ENCODE results near the gene SLC12A8.

DNA sequence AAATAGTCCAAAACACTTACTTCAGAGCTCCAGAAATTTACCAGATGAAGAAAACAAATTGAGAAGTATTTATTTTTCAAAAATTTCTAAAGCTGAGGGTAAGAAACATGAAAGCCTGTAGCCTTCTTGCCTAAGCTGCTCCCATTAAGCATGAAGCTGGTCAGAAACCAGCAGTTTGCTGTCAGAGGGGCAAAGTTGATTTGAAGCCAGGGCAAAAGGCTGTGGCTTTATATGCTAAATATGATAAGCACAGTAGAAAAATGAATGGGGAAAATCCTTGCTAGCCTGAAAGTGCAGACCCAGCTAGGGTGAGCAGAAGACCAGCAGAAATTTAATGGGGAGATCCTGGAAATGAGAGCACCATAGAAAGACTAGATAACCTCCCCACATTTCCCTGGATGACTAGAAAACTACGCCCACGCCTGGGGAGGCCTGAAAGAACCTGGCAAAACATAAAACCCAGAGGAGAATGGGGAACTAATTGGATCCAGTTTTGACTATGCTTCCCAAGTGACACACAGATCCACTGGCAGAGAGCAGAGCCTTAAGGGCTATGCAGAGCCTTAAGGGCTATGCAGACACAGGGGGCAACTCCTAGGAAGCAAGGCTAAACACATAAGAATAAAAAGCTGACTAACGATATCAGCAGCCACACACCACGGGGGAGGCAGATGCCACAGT lies 113.8 kb downstream of the SLC12A8 start:
- TF ChIP-seq RAD21 (IDR thresholded peaks at IDR 0.05; ENCODE audit: low read depth) (no peak), CEBPB (IDR thresholded peaks at IDR 0.05) (no peak), YY1 (IDR thresholded peaks at IDR 0.05; ENCODE audit: low read depth) (no peak), EP300 (IDR thresholded peaks at IDR 0.05; ENCODE audit: borderline replicate concordance) (no peak), CREB1 (IDR thresholded peaks at IDR 0.05; ENCODE audit: low read depth) (no peak), TAF1 (IDR thresholded peaks at IDR 0.05; ENCODE audit: low read depth) (no peak), NFIC (IDR thresholded peaks at IDR 0.05) (no peak), ZBTB7A (IDR thresholded peaks at IDR 0.05; ENCODE audit: low read depth) (no peak), TEAD4 (IDR thresholded peaks at IDR 0.05) (no peak), FOXM1 (IDR thresholded peaks at IDR 0.05; ENCODE audit: borderline replicate concordance, low read depth) (no peak)
- TF ChIP-seq, protein P1, sequence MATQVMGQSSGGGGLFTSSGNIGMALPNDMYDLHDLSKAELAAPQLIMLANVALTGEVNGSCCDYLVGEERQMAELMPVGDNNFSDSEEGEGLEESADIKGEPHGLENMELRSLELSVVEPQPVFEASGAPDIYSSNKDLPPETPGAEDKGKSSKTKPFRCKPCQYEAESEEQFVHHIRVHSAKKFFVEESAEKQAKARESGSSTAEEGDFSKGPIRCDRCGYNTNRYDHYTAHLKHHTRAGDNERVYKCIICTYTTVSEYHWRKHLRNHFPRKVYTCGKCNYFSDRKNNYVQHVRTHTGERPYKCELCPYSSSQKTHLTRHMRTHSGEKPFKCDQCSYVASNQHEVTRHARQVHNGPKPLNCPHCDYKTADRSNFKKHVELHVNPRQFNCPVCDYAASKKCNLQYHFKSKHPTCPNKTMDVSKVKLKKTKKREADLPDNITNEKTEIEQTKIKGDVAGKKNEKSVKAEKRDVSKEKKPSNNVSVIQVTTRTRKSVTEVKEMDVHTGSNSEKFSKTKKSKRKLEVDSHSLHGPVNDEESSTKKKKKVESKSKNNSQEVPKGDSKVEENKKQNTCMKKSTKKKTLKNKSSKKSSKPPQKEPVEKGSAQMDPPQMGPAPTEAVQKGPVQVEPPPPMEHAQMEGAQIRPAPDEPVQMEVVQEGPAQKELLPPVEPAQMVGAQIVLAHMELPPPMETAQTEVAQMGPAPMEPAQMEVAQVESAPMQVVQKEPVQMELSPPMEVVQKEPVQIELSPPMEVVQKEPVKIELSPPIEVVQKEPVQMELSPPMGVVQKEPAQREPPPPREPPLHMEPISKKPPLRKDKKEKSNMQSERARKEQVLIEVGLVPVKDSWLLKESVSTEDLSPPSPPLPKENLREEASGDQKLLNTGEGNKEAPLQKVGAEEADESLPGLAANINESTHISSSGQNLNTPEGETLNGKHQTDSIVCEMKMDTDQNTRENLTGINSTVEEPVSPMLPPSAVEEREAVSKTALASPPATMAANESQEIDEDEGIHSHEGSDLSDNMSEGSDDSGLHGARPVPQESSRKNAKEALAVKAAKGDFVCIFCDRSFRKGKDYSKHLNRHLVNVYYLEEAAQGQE (IDR thresholded peaks at IDR 0.05; ENCODE audit: low read depth): no peak
- TF ChIP-seq, protein P2, sequence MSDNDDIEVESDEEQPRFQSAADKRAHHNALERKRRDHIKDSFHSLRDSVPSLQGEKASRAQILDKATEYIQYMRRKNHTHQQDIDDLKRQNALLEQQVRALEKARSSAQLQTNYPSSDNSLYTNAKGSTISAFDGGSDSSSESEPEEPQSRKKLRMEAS (IDR thresholded peaks at IDR 0.05): no peak
- TF ChIP-seq, protein P3, sequence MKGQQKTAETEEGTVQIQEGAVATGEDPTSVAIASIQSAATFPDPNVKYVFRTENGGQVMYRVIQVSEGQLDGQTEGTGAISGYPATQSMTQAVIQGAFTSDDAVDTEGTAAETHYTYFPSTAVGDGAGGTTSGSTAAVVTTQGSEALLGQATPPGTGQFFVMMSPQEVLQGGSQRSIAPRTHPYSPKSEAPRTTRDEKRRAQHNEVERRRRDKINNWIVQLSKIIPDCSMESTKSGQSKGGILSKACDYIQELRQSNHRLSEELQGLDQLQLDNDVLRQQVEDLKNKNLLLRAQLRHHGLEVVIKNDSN (IDR thresholded peaks at IDR 0.05): no peak

All from Ishikawa (cell line).